Type B pancreatic cell (in vitro differentiated cells): Measurements from ENCODE around the gene CDKN2B. TPM values are rescaled to one million over a fixed set of nuclear protein-coding genes. Genes with fewer than 3 reads are reported as not detected.
"Not testable (repeated sequence)": the region's sequence is repeated elsewhere in the genome, so short reads cannot be mapped to it uniquely, and the experiment has no call there.

Experiments used
- DNase-seq: peaks from one replicate; pipeline ENCODE4 v3.0.0; 2021; ENCODE audit warnings: mixed read lengths; ENCODE audit not compliant: unreplicated experiment; ENCODE audit errors: extremely low spot score
- H3K27ac Mint-ChIP-seq: 2 replicates; pipeline ENCODE4 v1.8.0; 2021; ENCODE audit warnings: mild to moderate bottlenecking, mixed read lengths
- H3K27me3 Mint-ChIP-seq: 2 replicates; pipeline ENCODE4 v1.8.0; 2021; ENCODE audit warnings: mixed read lengths
- H3K36me3 Mint-ChIP-seq: 2 replicates; pipeline ENCODE4 v1.8.0; 2021; ENCODE audit warnings: mixed read lengths
- H3K4me1 Mint-ChIP-seq: one replicate; pipeline ENCODE4 v1.8.0; 2021; ENCODE audit warnings: mixed read lengths; ENCODE audit not compliant: unreplicated experiment
- H3K4me3 Mint-ChIP-seq: 2 replicates; pipeline ENCODE4 v1.8.0; 2021; ENCODE audit warnings: mild to moderate bottlenecking, mixed read lengths
- H3K9me3 Mint-ChIP-seq: 2 replicates; pipeline ENCODE4 v1.8.0; 2021; ENCODE audit warnings: mixed read lengths
- CTCF ChIP-seq: fragments of 200-600 bp; sonication (generic); conservative IDR thresholded peaks from 2 replicates; pipeline ENCODE4 v1.5.0; 2021; ENCODE audit warnings: antibody characterized with exemption, mild to moderate bottlenecking
- long read RNA-seq: library from polyadenylated mRNA; unstranded; transcript quantifications from one replicate; pipeline ENCODE4 v2.0.0, GENCODE V29; 2020
- total RNA-seq: library from RNA; stranded (reverse); gene quantifications from 2 replicates; pipeline ENCODE4 v1.2.1, GENCODE V29; 2021; ENCODE audit warnings: low replicate concordance

CDKN2B gene
- total RNA-seq: 18.4 and 64.0 TPM in 2 replicates
- long read RNA-seq, transcript CDKN2B-203 (1 exons, 1,069 nt): minor isoform, 12 of 55 reads
- long read RNA-seq, transcript CDKN2B-201 (2 exons, 3,911 nt): major isoform, 37 of 55 reads
- long read RNA-seq, partial matches to known transcripts: 0 of 55 reads
- long read RNA-seq, other reads (novel, unspliced or antisense): 6 of 55 reads

GRCh38 chr9:22008717-22009505, at the start of gene CDKN2B:
CDKN2B (minus strand) TSS chr9:22009305; CDS start chr9:22008953, 352 bp downstream.
- DNase-seq: peak; percentile 92
- Mint-ChIP-seq H3K4me1 (peaks cover 4% of the 10 kb centered on the region), H3K4me3 (peak within 1 kb of the TSS; percentile 97), H3K36me3 (no peaks in the 10 kb centered on the region), H3K9me3 (no peaks in the 10 kb centered on the region), H3K27me3 (peaks cover 77% of the 10 kb centered on the region), H3K27ac (peak within 1 kb of the TSS; percentile 99)
- peak; percentile 92 for TF ChIP-seq CTCF

DNA sequence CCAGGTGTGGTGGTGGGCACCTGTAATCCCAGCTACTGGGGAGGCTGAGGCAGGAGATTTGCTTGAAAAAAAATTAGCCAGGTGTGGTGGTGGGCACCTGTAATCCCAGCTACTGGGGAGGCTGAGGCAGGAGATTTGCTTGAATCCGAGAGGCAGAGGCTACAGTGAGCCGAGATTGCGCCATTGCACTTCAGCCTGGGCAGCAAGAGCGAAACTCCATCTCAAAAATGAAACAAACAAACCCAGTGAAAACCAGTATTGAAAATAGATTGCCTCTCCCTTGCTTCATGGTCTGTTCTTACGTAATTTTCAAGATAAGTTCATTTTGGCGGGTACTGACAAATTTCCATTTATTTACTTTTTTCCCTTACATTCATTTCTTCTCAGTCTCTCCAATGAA, 48.9 kb upstream of the CDKN2B start:
- not testable (repeated sequence) for H3K4me1 Mint-ChIP-seq, H3K36me3 Mint-ChIP-seq, H3K4me3 Mint-ChIP-seq, DNase-seq, H3K27me3 Mint-ChIP-seq, H3K27ac Mint-ChIP-seq, H3K9me3 Mint-ChIP-seq

DNA sequence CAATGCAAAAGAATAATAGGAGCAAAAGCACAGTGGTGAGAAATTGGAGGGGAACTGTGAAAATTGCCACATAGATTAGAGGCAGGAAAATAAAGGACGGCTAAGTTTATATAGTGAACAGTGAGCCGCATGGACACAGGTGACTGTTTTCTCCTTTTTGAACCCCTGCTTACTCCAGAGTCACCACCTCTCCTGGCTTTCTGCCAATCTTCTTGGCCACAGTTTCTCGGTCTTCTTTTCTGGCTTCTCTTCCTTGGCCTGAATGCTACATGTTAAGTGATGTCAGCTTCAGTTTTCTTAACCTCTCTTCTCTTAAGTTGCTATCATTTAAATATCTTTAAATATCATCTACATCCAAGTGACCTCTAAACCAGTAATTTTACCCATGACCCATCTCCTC, 47.3 kb upstream of the CDKN2B start:
- no peaks in the 10 kb centered on the region for H3K27me3 Mint-ChIP-seq
- no peak for TF ChIP-seq CTCF
- H3K27ac Mint-ChIP-seq: no peak overlapping the region
- DNase-seq: no peak
- no peaks in the 10 kb centered on the region for H3K9me3 Mint-ChIP-seq
- peaks cover 9% of the 10 kb centered on the region for H3K4me1 Mint-ChIP-seq
- no peak overlapping the region for H3K4me3 Mint-ChIP-seq
- no peaks in the 10 kb centered on the region for H3K36me3 Mint-ChIP-seq

DNA sequence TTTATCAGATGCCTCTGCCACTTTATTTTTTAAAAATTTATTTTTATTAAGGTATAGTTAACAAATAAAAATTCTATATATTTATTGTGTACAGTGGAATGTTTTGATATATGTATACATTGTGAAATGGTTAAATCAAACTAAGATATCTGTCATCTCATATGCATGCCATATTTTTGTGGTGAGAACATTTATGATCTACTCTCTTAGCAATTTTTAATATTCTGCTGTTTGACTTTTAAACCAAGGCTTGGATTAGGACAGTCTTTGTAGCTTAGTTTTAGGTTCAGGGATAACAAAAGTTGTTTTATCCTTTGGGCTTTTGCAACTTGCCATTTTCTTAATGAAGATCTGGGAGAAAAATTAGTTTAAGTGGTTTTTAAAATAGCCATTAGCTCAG, 46.0 kb upstream of the CDKN2B start:
- H3K27me3 Mint-ChIP-seq: no peaks in the 10 kb centered on the region
- H3K36me3 Mint-ChIP-seq: no peaks in the 10 kb centered on the region
- no peaks in the 10 kb centered on the region for H3K9me3 Mint-ChIP-seq
- no peak overlapping the region for H3K27ac Mint-ChIP-seq
- TF ChIP-seq CTCF: no peak
- no peak overlapping the region for H3K4me3 Mint-ChIP-seq
- H3K4me1 Mint-ChIP-seq: peaks cover 14% of the 10 kb centered on the region
- DNase-seq: no peak

- no peaks in the 10 kb centered on the region for H3K9me3 Mint-ChIP-seq
- no peak overlapping the region for H3K27ac Mint-ChIP-seq
- no peaks in the 10 kb centered on the region for H3K27me3 Mint-ChIP-seq
- DNase-seq: no peak
- TF ChIP-seq CTCF: no peak
- no peak overlapping the region for H3K4me3 Mint-ChIP-seq
- H3K36me3 Mint-ChIP-seq: no peaks in the 10 kb centered on the region
- peaks cover 14% of the 10 kb centered on the region for H3K4me1 Mint-ChIP-seq
Observed at GRCh38 chr9:22054529-22054928, 45.4 kb upstream of the CDKN2B start.

DNA sequence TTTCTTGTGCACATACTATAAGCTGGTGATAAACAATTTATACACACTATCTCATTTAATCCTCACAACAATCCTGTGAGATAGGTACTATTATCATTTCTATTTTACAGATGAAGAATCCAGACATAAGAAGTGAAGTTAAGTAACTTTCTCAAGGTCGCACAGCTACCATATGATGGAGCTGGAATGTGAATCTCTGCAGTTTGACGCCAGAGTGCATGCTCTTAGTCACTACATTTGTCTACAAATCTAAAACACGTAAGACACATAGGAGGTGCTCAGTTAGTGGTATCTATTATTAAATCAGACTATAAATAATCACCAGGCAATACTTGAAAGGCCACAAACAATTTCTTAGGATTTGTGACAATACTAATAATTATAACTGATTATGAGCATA, 45.0 kb upstream of the CDKN2B start:
- Mint-ChIP-seq H3K4me1 (peaks cover 14% of the 10 kb centered on the region), H3K4me3 (no peak overlapping the region), H3K9me3 (no peaks in the 10 kb centered on the region)

More for the DNA sequence above, 45.0 kb upstream of the CDKN2B start:
- Mint-ChIP-seq H3K27me3 (no peaks in the 10 kb centered on the region), H3K27ac (no peak overlapping the region), H3K36me3 (no peaks in the 10 kb centered on the region)
- no peak for DNase-seq
- no peak for TF ChIP-seq CTCF
